ENCODE data around the gene APLF.

DNA sequence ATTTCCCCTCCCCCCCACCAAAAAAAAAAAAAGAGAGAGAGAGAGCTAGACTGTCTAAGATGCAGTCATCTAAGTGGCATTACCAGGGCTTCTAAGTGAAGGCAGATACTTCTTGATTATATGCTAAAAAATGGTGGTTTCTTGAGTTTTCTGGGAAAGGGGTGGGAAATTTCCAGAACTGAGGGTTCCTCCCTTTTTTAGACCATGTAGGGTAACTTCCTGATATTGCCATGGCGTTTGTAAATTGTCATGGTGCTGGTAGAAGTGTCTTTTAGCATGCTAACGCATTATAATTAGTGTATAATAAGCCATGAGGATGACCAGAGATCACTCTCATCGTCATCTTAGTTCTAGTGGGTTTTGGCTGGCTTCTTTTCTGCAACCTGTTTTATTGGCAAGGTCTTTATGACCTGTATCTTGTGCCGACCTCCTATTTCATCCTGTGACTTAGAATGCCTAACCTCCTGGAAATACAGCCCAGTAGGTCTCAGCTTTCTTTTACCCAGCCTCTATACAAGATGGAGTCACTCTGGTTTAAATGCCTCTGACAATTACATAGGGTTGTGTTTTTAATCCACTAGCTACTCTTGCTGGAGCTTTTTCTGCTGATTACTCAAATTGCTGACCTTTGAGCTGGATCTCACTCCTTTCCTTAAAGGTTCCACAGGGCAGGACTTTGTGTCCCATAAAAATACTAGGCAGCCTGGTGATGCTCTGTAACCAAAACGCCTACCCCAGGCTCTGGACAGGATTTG is 145.6 kb downstream of the APLF start:
- TF ChIP-seq, protein P1, sequence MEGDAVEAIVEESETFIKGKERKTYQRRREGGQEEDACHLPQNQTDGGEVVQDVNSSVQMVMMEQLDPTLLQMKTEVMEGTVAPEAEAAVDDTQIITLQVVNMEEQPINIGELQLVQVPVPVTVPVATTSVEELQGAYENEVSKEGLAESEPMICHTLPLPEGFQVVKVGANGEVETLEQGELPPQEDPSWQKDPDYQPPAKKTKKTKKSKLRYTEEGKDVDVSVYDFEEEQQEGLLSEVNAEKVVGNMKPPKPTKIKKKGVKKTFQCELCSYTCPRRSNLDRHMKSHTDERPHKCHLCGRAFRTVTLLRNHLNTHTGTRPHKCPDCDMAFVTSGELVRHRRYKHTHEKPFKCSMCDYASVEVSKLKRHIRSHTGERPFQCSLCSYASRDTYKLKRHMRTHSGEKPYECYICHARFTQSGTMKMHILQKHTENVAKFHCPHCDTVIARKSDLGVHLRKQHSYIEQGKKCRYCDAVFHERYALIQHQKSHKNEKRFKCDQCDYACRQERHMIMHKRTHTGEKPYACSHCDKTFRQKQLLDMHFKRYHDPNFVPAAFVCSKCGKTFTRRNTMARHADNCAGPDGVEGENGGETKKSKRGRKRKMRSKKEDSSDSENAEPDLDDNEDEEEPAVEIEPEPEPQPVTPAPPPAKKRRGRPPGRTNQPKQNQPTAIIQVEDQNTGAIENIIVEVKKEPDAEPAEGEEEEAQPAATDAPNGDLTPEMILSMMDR (IDR thresholded peaks at IDR 0.05): no peak
- no peak for TF ChIP-seq POLR2A (IDR thresholded peaks at IDR 0.05)
